ENCODE measurements around the gene BTG2. TPM values are rescaled to one million over a fixed set of nuclear protein-coding genes. Genes with fewer than 3 reads are reported as not detected.

The BTG2 gene
- polyA plus RNA-seq, 2 of the 4 experiments (the other 2 are of a cell fraction) = 7.2 to 16.4 TPM

GRCh38 chr1:203304391-203304918 is 864 bp upstream of the BTG2 start:
- Histone ChIP-seq H3K9me3 (no peaks in the 10 kb centered on the region), H3K4me1 (peaks cover 24% of the 10 kb centered on the region), H3K4me3 (peak overlapping the region; percentile 93), H3K4me2 (peak overlapping the region; percentile 90), H3K27ac (peak overlapping the region; percentile 82 to 97)
- TF ChIP-seq CEBPB (IDR thresholded peaks at IDR 0.05) (no peak), HMGXB4 (CRISPR knock-in tag; IDR thresholded peaks at IDR 0.05; ENCODE audit: borderline replicate concordance) (no peak), FOSL2 (IDR thresholded peaks at IDR 0.05) (no peak), FOSL2 (CRISPR knock-in tag; IDR thresholded peaks at IDR 0.05) (no peak), ELK1 (IDR thresholded peaks at IDR 0.05; ENCODE audit: low read depth, low read length) (no peak), E2F6 (IDR thresholded peaks at IDR 0.05; ENCODE audit: borderline replicate concordance, low read depth) (no peak), RNF2 (IDR thresholded peaks at IDR 0.05; ENCODE audit: borderline replicate concordance, low read depth) (no peak), TFCP2L1 (CRISPR knock-in tag; IDR thresholded peaks at IDR 0.05) (no peak), EHF (CRISPR knock-in tag; IDR thresholded peaks at IDR 0.05) (no peak), HES2 (IDR thresholded peaks at IDR 0.05) (no peak), CHD4 (IDR thresholded peaks at IDR 0.05; ENCODE audit: borderline replicate concordance) (no peak), CBX2 (IDR thresholded peaks at IDR 0.05; ENCODE audit: borderline replicate concordance, low read depth) (no peak)
- FAIRE-seq (no peak), ATAC-seq (no peak), DNase-seq (ENCODE audit: low read depth in 1 of 2, low spot score in 1 of 2) (no peak)
- POLR2A ChIA-PET = interaction anchor here (0.6 to 2.5 kb wide), 15 partner anchors 9 to 1169 kb away, joined by 3 to 34 read pairs (median 4); no protein-coding TSS in a partner anchor
- WGBS (ENCODE audit: missing lambda C conversion rate) = 94% methylated on average over 9 of the region's 9 CpGs
- CTCF ChIA-PET = interaction anchor here (1.9 kb wide), 1 partner anchor 30 kb away, joined by 5 read pairs; no protein-coding TSS in a partner anchor

GRCh38 chr1:203305809-203306088 is 430 bp downstream of the BTG2 start:
- Histone ChIP-seq H3K4me2 (peak overlapping the region; percentile 97), H3K9me3 (no peaks in the 10 kb centered on the region), H3K27ac (peak overlapping the region; percentile 91 to 97), H3K4me1 (peaks cover 24% of the 10 kb centered on the region), H3K4me3 (peak overlapping the region; percentile 93)
- POLR2A ChIA-PET = interaction anchor here (0.5 to 2.5 kb wide), 7 partner anchors 11 to 157 kb away, joined by 3 to 34 read pairs (median 6); no protein-coding TSS in a partner anchor
- WGBS (ENCODE audit: missing lambda C conversion rate) = 6% methylated on average over 12 of the region's 21 CpGs
- FAIRE-seq (no peak), ATAC-seq (peak; percentile 33 to 61; a peak in 5 of 6 replicates), DNase-seq (ENCODE audit: low read depth in 1 of 2, low spot score in 1 of 2) (peak in 1 of 2 experiments; percentile 41)
- no peak for TF ChIP-seq ESRRA (IDR thresholded peaks at IDR 0.05; ENCODE audit: borderline replicate concordance, low read length)
- no peak for TF ChIP-seq HOXA7 (CRISPR knock-in tag; IDR thresholded peaks at IDR 0.05)
- TF ChIP-seq RNF2 (IDR thresholded peaks at IDR 0.05; ENCODE audit: borderline replicate concordance, low read depth) = 0 out of 2 replicates have a peak, but pooled peaks have one; percentile 73
- TF ChIP-seq PHF8 (IDR thresholded peaks at IDR 0.05; ENCODE audit: borderline replicate concordance, low read depth) = peak; percentile 69; the same call in 1 of the 2 replicates
- no peak for TF ChIP-seq KDM1A (IDR thresholded peaks at IDR 0.05; ENCODE audit: low read depth)
- no peak for TF ChIP-seq ZSCAN20 (CRISPR knock-in tag; IDR thresholded peaks at IDR 0.05)
- TF ChIP-seq EHMT2 (IDR thresholded peaks at IDR 0.05; ENCODE audit: low read depth) = no peak
- no peak for TF ChIP-seq MAZ (IDR thresholded peaks at IDR 0.05; ENCODE audit: borderline replicate concordance, low read depth, low read length)
- no peak for TF ChIP-seq HMGXB4 (CRISPR knock-in tag; IDR thresholded peaks at IDR 0.05; ENCODE audit: borderline replicate concordance)
- TF ChIP-seq EP300 (IDR thresholded peaks at IDR 0.05) = no peak
- TF ChIP-seq RCOR1 (IDR thresholded peaks at IDR 0.05; ENCODE audit: low read depth, low read length) = no peak
- no peak for TF ChIP-seq HDAC2 (IDR thresholded peaks at IDR 0.05)
- CTCF ChIA-PET = interaction anchor here (0.9 to 5.8 kb wide), 14 partner anchors 10 to 266 kb away, joined by 3 to 75 read pairs (median 5); no protein-coding TSS in a partner anchor

Data from A549 (cell line).